Panc1 (cell line): ENCODE measurements around the gene MYRF. TPM values are rescaled to one million over a fixed set of nuclear protein-coding genes. Genes with fewer than 3 reads are reported as not detected.

ENCODE experiments used
- ATAC-seq: fragments of 200-7000 bp; cut with Tn5 transposase; 2 replicates; pipeline ENCODE4 v1.9.1; 2020; ENCODE audit warnings: mild to moderate bottlenecking, moderate library complexity
- BruUV-seq: library from RNA; stranded (reverse); fragments of 400-500 nt; replicated peaks from 2 replicates; lab custom pipeline; 2021; lab: Mats Ljungman, UMichigan
- CTCF ChIA-PET: fragments of 300-600 bp; sonication (Branson Sonifier 250); formaldehyde crosslinking; loops from one replicate; lab custom pipeline; 2022; ENCODE audit warnings: antibody characterized with exemption; lab: Charles Lee
- POLR2A ChIA-PET: fragments of 300-600 bp; sonication (Branson Sonifier 250); formaldehyde crosslinking; loops from one replicate; lab custom pipeline; 2022; ENCODE audit warnings: antibody characterized with exemption; lab: Charles Lee
- DNase-seq: peaks from one replicate; pipeline ENCODE4 v3.0.0-alpha.2; 2010; ENCODE audit warnings: low read depth, low spot score
- H3K27ac ChIP-seq: 2 replicates; pipeline ENCODE4 v1.5.1; 2011; ENCODE audit warnings: mild to moderate bottlenecking, low read length, inconsistent platforms
- H3K27me3 ChIP-seq: fragments of 200-500 bp; sonication (Bioruptor generic); 2 replicates; pipeline ENCODE4 v1.6.0; 2014; ENCODE audit warnings: low read length, inconsistent platforms; ENCODE audit not compliant: control insufficient read depth, insufficient read depth
- H3K36me3 ChIP-seq: fragments of 200-500 bp; sonication (Bioruptor generic); 2 replicates; pipeline ENCODE4 v1.5.1; 2014; ENCODE audit warnings: inconsistent platforms, mild to moderate bottlenecking, low read length, moderate library complexity; ENCODE audit not compliant: control insufficient read depth, insufficient read depth
- H3K4me1 ChIP-seq: 2 replicates; pipeline ENCODE4 v1.5.1; 2011; ENCODE audit warnings: inconsistent platforms, mild to moderate bottlenecking, low read length, moderate library complexity; ENCODE audit not compliant: control insufficient read depth, insufficient read depth
- H3K4me3 ChIP-seq, 2 experiments: 2 replicates each; pipeline ENCODE4 v1.5.1; 2011 to 2012; ENCODE audit warnings: low read depth in 2 of 2, low read length in 2 of 2, mild to moderate bottlenecking in 2 of 2, inconsistent platforms in 1 of 2, moderate library complexity in 1 of 2
- H3K9me3 ChIP-seq: fragments of 200-500 bp; sonication (Bioruptor generic); 2 replicates; pipeline ENCODE4 v1.5.1; 2014; ENCODE audit warnings: low read depth, mild to moderate bottlenecking, inconsistent platforms, low read length, moderate library complexity; ENCODE audit not compliant: control insufficient read depth, insufficient read depth
- POLR2AphosphoS5 ChIP-seq: IDR thresholded peaks from 2 replicates; pipeline ENCODE4 v1.6.1; 2012; ENCODE audit warnings: mild to moderate bottlenecking, low read depth, low read length, moderate library complexity
- SIN3A ChIP-seq: IDR thresholded peaks from 2 replicates; pipeline ENCODE4 v1.6.1; 2012; ENCODE audit warnings: low read depth, mild to moderate bottlenecking, low read length, moderate library complexity, borderline replicate concordance; ENCODE audit not compliant: insufficient read depth
- TCF7L2 ChIP-seq: IDR thresholded peaks from 2 replicates; pipeline ENCODE4 v1.6.1; 2011; ENCODE audit warnings: mild to moderate bottlenecking, low read depth, low read length, inconsistent platforms
- in situ Hi-C: cut with HindIII; loops from 2 replicates; pipeline ENCODE4 v1.10.0; 2016; ENCODE audit warnings: low sequenced_read_pairs, low pct_unique_long_range_greater_than_20kb
- intact Hi-C: fragments of 100-400 bp; cut with micrococcal nuclease; formaldehyde crosslinking; loops from one replicate; pipeline ENCODE4 v1.10.0; 2022; ENCODE audit not compliant: unreplicated experiment
- total RNA-seq: library from RNA; stranded (reverse); gene quantifications from one replicate; pipeline ENCODE4 v1.2.1, GENCODE V29; 2021; ENCODE audit not compliant: unreplicated experiment
- TF ChIP-seq, protein P1 (sequence below), 2 experiments: IDR thresholded peaks; 2 replicates each; pipeline ENCODE4 v1.6.1; 2011 to 2012; ENCODE audit warnings: low read depth in 2 of 2, control low read depth in 1 of 2, low read length in 1 of 2, mild to moderate bottlenecking in 1 of 2, moderate library complexity in 1 of 2; ENCODE audit not compliant: insufficient read depth in 1 of 2
- TF ChIP-seq, protein P2 (sequence below): fragments of 450-650 bp; IDR thresholded peaks from 2 replicates; pipeline ENCODE4 v1.5.1; 2017; ENCODE audit warnings: mild to moderate bottlenecking

Gene MYRF
- total RNA-seq, 1 experiment from 2014 or later: 2.8 TPM

- no peaks in the 10 kb centered on the region for H3K27me3 ChIP-seq
- TF ChIP-seq, protein P1, sequence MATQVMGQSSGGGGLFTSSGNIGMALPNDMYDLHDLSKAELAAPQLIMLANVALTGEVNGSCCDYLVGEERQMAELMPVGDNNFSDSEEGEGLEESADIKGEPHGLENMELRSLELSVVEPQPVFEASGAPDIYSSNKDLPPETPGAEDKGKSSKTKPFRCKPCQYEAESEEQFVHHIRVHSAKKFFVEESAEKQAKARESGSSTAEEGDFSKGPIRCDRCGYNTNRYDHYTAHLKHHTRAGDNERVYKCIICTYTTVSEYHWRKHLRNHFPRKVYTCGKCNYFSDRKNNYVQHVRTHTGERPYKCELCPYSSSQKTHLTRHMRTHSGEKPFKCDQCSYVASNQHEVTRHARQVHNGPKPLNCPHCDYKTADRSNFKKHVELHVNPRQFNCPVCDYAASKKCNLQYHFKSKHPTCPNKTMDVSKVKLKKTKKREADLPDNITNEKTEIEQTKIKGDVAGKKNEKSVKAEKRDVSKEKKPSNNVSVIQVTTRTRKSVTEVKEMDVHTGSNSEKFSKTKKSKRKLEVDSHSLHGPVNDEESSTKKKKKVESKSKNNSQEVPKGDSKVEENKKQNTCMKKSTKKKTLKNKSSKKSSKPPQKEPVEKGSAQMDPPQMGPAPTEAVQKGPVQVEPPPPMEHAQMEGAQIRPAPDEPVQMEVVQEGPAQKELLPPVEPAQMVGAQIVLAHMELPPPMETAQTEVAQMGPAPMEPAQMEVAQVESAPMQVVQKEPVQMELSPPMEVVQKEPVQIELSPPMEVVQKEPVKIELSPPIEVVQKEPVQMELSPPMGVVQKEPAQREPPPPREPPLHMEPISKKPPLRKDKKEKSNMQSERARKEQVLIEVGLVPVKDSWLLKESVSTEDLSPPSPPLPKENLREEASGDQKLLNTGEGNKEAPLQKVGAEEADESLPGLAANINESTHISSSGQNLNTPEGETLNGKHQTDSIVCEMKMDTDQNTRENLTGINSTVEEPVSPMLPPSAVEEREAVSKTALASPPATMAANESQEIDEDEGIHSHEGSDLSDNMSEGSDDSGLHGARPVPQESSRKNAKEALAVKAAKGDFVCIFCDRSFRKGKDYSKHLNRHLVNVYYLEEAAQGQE (IDR thresholded peaks at IDR 0.05; ENCODE audit: insufficient read depth in 1 of 2, low read depth in 2 of 2, low read length in 1 of 2): no peak
- no peak for TF ChIP-seq SIN3A
- no peak for TF ChIP-seq POLR2AphosphoS5
- TF ChIP-seq, protein P2, sequence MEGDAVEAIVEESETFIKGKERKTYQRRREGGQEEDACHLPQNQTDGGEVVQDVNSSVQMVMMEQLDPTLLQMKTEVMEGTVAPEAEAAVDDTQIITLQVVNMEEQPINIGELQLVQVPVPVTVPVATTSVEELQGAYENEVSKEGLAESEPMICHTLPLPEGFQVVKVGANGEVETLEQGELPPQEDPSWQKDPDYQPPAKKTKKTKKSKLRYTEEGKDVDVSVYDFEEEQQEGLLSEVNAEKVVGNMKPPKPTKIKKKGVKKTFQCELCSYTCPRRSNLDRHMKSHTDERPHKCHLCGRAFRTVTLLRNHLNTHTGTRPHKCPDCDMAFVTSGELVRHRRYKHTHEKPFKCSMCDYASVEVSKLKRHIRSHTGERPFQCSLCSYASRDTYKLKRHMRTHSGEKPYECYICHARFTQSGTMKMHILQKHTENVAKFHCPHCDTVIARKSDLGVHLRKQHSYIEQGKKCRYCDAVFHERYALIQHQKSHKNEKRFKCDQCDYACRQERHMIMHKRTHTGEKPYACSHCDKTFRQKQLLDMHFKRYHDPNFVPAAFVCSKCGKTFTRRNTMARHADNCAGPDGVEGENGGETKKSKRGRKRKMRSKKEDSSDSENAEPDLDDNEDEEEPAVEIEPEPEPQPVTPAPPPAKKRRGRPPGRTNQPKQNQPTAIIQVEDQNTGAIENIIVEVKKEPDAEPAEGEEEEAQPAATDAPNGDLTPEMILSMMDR: no peak
- TF ChIP-seq TCF7L2: no peak
- DNase-seq (no peak), ATAC-seq (no peak)
- H3K9me3 ChIP-seq: no peaks in the 10 kb centered on the region
- ChIA-PET POLR2A (no interaction called here), CTCF (interaction anchor here (0.8 kb wide), 1 partner anchor 34 kb away, joined by 3 read pairs; no protein-coding TSS in a partner anchor)
- no TSS peak for BruUV-seq
- H3K4me1 ChIP-seq: no peaks in the 10 kb centered on the region
- H3K27ac ChIP-seq: no peak overlapping the region
- H3K36me3 ChIP-seq: no peaks in the 10 kb centered on the region
- no peak overlapping the region for H3K4me3 ChIP-seq
- in situ Hi-C loops (no loop called here), intact Hi-C loops (no loop called here)
These were observed 26.0 kb downstream of the MYRF start for GRCh38 chr11:61778357-61778886.

- H3K4me3 ChIP-seq: no peak overlapping the region
- H3K9me3 ChIP-seq: no peaks in the 10 kb centered on the region
- TF ChIP-seq SIN3A (no peak), TCF7L2 (no peak), POLR2AphosphoS5 (no peak)
- TF ChIP-seq, protein P1 (IDR thresholded peaks at IDR 0.05; ENCODE audit: insufficient read depth in 1 of 2, low read depth in 2 of 2, low read length in 1 of 2): no peak
- TF ChIP-seq, protein P2: no peak
- H3K27me3 ChIP-seq: no peaks in the 10 kb centered on the region
- ChIA-PET POLR2A (no interaction called here), CTCF (interaction anchor here (0.8 kb wide), 1 partner anchor 35 kb away, joined by 3 read pairs; no protein-coding TSS in a partner anchor)
- intact Hi-C loops (no loop called here), in situ Hi-C loops (no loop called here)
- no peak for ATAC-seq
- no peak for DNase-seq
- no peaks in the 10 kb centered on the region for H3K4me1 ChIP-seq
- no TSS peak for BruUV-seq
- H3K27ac ChIP-seq: no peak overlapping the region
- H3K36me3 ChIP-seq: no peaks in the 10 kb centered on the region
These were observed 26.6 kb downstream of the MYRF start for GRCh38 chr11:61778920-61779650.
